GM19238 (cell line): ENCODE data around the gene DENND4B.
"Not testable (repeated sequence)": the region's sequence is repeated elsewhere in the genome, so short reads cannot be mapped to it uniquely, and the experiment has no call there.

Experiments used
- DNase-seq: peaks from one replicate; pipeline ENCODE4 v3.0.0; 2011; ENCODE audit warnings: low spot score; ENCODE audit not compliant: insufficient read length

Gene DENND4B

GRCh38 chr1:153926405-153926804, 20.1 kb downstream of the DENND4B start:
- DNase-seq = no peak

GRCh38 chr1:153922972-153923925, 23.3 kb downstream of the DENND4B start, which contains the start of gene GATAD2B:
Gene GATAD2B (minus strand): TSS chr1:153922972. CDS start chr1:153828347, 94,625 bp downstream.
- peak; percentile 91 for DNase-seq

- DNase-seq = peak; percentile 49
Measured at GRCh38 chr1:153922076-153922971, 24.2 kb downstream of the DENND4B start.

GRCh38 chr1:153921803-153922075, 24.8 kb downstream of the DENND4B start:
- DNase-seq = no peak

GRCh38 chr1:153921080-153921802, 25.3 kb downstream of the DENND4B start:
- no peak for DNase-seq

- DNase-seq = no peak
Measured at GRCh38 chr1:153919876-153920852, 26.4 kb downstream of the DENND4B start.

- DNase-seq = no peak
Measured at GRCh38 chr1:153916297-153916696, 30.2 kb downstream of the DENND4B start.

- DNase-seq = no peak
Measured at GRCh38 chr1:153912349-153912748, 34.2 kb downstream of the DENND4B start.

GRCh38 chr1:153910560-153910959, 36.0 kb downstream of the DENND4B start:
- not testable (repeated sequence) for DNase-seq

- DNase-seq = no peak
Measured at GRCh38 chr1:153908071-153908470, 38.4 kb downstream of the DENND4B start.

GRCh38 chr1:153907134-153907533, 39.4 kb downstream of the DENND4B start:
- DNase-seq = no peak

- DNase-seq = no peak
Measured at GRCh38 chr1:153906396-153906795, 40.1 kb downstream of the DENND4B start.

GRCh38 chr1:153905908-153906307, 40.6 kb downstream of the DENND4B start:
- DNase-seq = not testable (repeated sequence)

- DNase-seq = no peak
Measured at GRCh38 chr1:153903841-153904455, 42.6 kb downstream of the DENND4B start.

- no peak for DNase-seq
Measured at GRCh38 chr1:153899509-153899908, 47.0 kb downstream of the DENND4B start.

- not testable (repeated sequence) for DNase-seq
Measured at GRCh38 chr1:153895866-153896265, 50.7 kb downstream of the DENND4B start.

GRCh38 chr1:153891042-153891441, 55.5 kb downstream of the DENND4B start:
- not testable (repeated sequence) for DNase-seq

GRCh38 chr1:153888533-153888932, 58.0 kb downstream of the DENND4B start:
- peak; percentile 19 for DNase-seq

- no peak for DNase-seq
Measured at GRCh38 chr1:153886127-153886526, 60.4 kb downstream of the DENND4B start.

- DNase-seq = no peak
Measured at GRCh38 chr1:153883223-153883622, 63.3 kb downstream of the DENND4B start.
